Measurements from ENCODE around the gene DNAJC13. TPM values are rescaled to one million over a fixed set of nuclear protein-coding genes. Genes with fewer than 3 reads are reported as not detected.

DNAJC13 gene
- total and polyA plus RNA-seq, 2 of the 8 experiments (the other 6 are each of a cell fraction or from before 2014, with no cell fraction given): 7.9 to 28.8 TPM

- Histone ChIP-seq H3K23me2 (ENCODE audit: low read depth, low read length) (no peaks in the 10 kb centered on the region), H3K56ac (replicated peaks; ENCODE audit: insufficient read length, low read depth, low read length) (no peak overlapping the region), H4K91ac (replicated peaks; ENCODE audit: insufficient read length, low read length) (no peak overlapping the region), H4K8ac (ENCODE audit: extremely low read depth, insufficient read depth, low read length) (no peak overlapping the region), H2BK15ac (ENCODE audit: low read length) (no peak overlapping the region), H3K27ac (ENCODE audit: low read depth, low read length) (no peak overlapping the region), H3K9me3 (ENCODE audit: insufficient read depth in 2 of 2, low read depth in 1 of 2, low read length in 1 of 2) (no peaks in the 10 kb centered on the region), H3K9ac (replicated peaks in 1 of 4; ENCODE audit: extremely low read depth in 1 of 4, low read depth in 3 of 4, low read length in 3 of 4) (no peak overlapping the region), H2AK5ac (ENCODE audit: low read depth, low read length) (no peak overlapping the region), H2BK5ac (ENCODE audit: low read depth, low read length) (no peak overlapping the region), H3K4me3 (ENCODE audit: extremely low read depth in 1 of 4, insufficient read depth in 2 of 4, low read depth in 3 of 4, low read length in 4 of 4) (no peak overlapping the region), H3K23ac (ENCODE audit: insufficient read length) (no peak overlapping the region), H3K27me3 (replicated peaks in 1 of 4; ENCODE audit: control insufficient read depth in 3 of 4, extremely low read depth in 1 of 4, insufficient read depth in 3 of 4, low read length in 3 of 4) (no peaks in the 10 kb centered on the region), H2AFZ (ENCODE audit: low read length) (no peak overlapping the region), H3K36me3 (ENCODE audit: control insufficient read depth in 2 of 4, insufficient read depth in 4 of 4, low read length in 3 of 4) (no peaks in the 10 kb centered on the region), H4K5ac (ENCODE audit: insufficient read length, low read depth, low read length) (no peak overlapping the region), H2BK120ac (replicated peaks; ENCODE audit: low read depth, low read length) (no peak overlapping the region), H3K4me1 (replicated peaks in 1 of 4; ENCODE audit: control insufficient read depth in 3 of 4, insufficient read depth in 4 of 4, low read length in 3 of 4) (peaks cover 0 to 4% (median 0%) of the 10 kb centered on the region in 4 experiments; a peak in 1 of 7 replicates), H3K14ac (ENCODE audit: insufficient read length) (no peak overlapping the region), H2BK20ac (ENCODE audit: low read length) (no peak overlapping the region), H3K18ac (ENCODE audit: extremely low read depth, low read length) (no peak overlapping the region), H3K79me1 (ENCODE audit: low read depth, low read length) (no peaks in the 10 kb centered on the region), H3K4ac (replicated peaks; ENCODE audit: insufficient read length, low read depth, low read length) (no peak overlapping the region), H3K79me2 (ENCODE audit: control insufficient read depth in 1 of 2, insufficient read depth in 2 of 2, low read length in 2 of 2) (no peaks in the 10 kb centered on the region), H2BK12ac (ENCODE audit: low read depth, low read length) (no peak overlapping the region), H4K20me1 (replicated peaks in 1 of 2; ENCODE audit: control insufficient read depth in 1 of 2, insufficient read depth in 2 of 2, low read length in 2 of 2) (no peaks in the 10 kb centered on the region), H3K4me2 (ENCODE audit: insufficient read depth in 1 of 2, low read depth in 2 of 2, low read length in 2 of 2) (no peak overlapping the region)
- no peak for FAIRE-seq
- ChIA-PET POLR2A (ENCODE audit: partially characterized antibody) (no interaction called here), CTCF (ENCODE audit: partially characterized antibody) (no interaction called here)
- no peak for DNase-seq (ENCODE audit: low read depth in 1 of 2, low spot score in 2 of 2)
- 88% methylated on average over 4 of the region's 4 CpGs; no CpG with 5 or more reads in 1 of the 2 experiments for WGBS, 2 experiments (ENCODE audit: extremely low coverage in 1 of 2, insufficient coverage in 1 of 2, insufficient read length in 1 of 2, insufficient replicate concordance in 2 of 2, low coverage in 1 of 2, low lambda C conversion rate in 2 of 2, missing lambda C conversion rate in 1 of 2)
- TF ChIP-seq MAX (IDR thresholded peaks at IDR 0.05): no peak
- TF ChIP-seq TEAD4 (IDR thresholded peaks at IDR 0.05; ENCODE audit: low read depth, low read length): no peak
- no peak for TF ChIP-seq HDAC6 (IDR thresholded peaks at IDR 0.05; ENCODE audit: low read depth, low read length)
- TF ChIP-seq KDM1A (IDR thresholded peaks at IDR 0.05; ENCODE audit: borderline replicate concordance, low read length): no peak
- TF ChIP-seq RAD21 (IDR thresholded peaks at IDR 0.05 in 1 of 2, conservative IDR thresholded peaks at IDR 0.05 in 1 of 2; ENCODE audit: low read depth in 2 of 2, low read length in 2 of 2): no peak
- no peak for TF ChIP-seq SIX5 (IDR thresholded peaks at IDR 0.05; ENCODE audit: low read depth, low read length)
- TF ChIP-seq GTF2F1 (IDR thresholded peaks at IDR 0.05; ENCODE audit: borderline replicate concordance, low read depth, low read length): no peak
- TF ChIP-seq POLR2A (IDR thresholded peaks at IDR 0.05; ENCODE audit: control extremely low read depth in 1 of 2, low read depth in 2 of 2, low read length in 2 of 2): no peak
- no peak for TF ChIP-seq POLR2AphosphoS5 (IDR thresholded peaks at IDR 0.05; ENCODE audit: low read depth, low read length)
- TF ChIP-seq SP4 (IDR thresholded peaks at IDR 0.05; ENCODE audit: low read length): no peak
- TF ChIP-seq NANOG (IDR thresholded peaks at IDR 0.05; ENCODE audit: insufficient read depth, low read depth, low read length, poor library complexity, severe bottlenecking): no peak
- TF ChIP-seq EZH2 (IDR thresholded peaks at IDR 0.05; ENCODE audit: low read depth, low read length, severe bottlenecking): no peak
- no peak for TF ChIP-seq CBX5 (IDR thresholded peaks at IDR 0.05; ENCODE audit: low read depth, low read length)
- no peak for TF ChIP-seq SIN3A (conservative IDR thresholded peaks at IDR 0.05 in 1 of 2, IDR thresholded peaks at IDR 0.05 in 1 of 2; ENCODE audit: low read depth in 1 of 2, low read length in 2 of 2)
Observed at GRCh38 chr3:132563420-132564069, 146.2 kb downstream of the DNAJC13 start.
